MCF 10A (cell line): ENCODE results near the gene EIF1AD. TPM values are rescaled to one million over a fixed set of nuclear protein-coding genes. Genes with fewer than 3 reads are reported as not detected.

Experiments used
- BruUV-seq: library from RNA; stranded (reverse); fragments of 400-500 nt; replicated peaks from 2 replicates; lab custom pipeline; 2021; lab: Mats Ljungman, UMichigan
- CTCF ChIA-PET: fragments of 300-600 bp; sonication (Branson Sonifier 250); formaldehyde crosslinking; extraction: SDS; loops from one replicate; lab custom pipeline; 2021; ENCODE audit warnings: antibody characterized with exemption, inconsistent platforms; lab: Yijun Ruan, JAX
- POLR2A ChIA-PET: fragments of 300-600, 350-650 bp; sonication (Branson Sonifier 250); formaldehyde crosslinking; extraction: SDS; loops from one replicate; lab custom pipeline; 2020; ENCODE audit warnings: antibody characterized with exemption, inconsistent platforms; lab: Yijun Ruan, JAX
- DNase-seq: peaks from one replicate; pipeline ENCODE4 v3.0.0-alpha.2; 2018; ENCODE audit not compliant: unreplicated experiment
- H3K27ac Mint-ChIP-seq: one replicate; pipeline ENCODE4 v1.8.0; 2022; ENCODE audit warnings: mild to moderate bottlenecking, low read depth, mixed read lengths; ENCODE audit not compliant: unreplicated experiment
- H3K27me3 Mint-ChIP-seq: one replicate; pipeline ENCODE4 v1.8.0; 2022; ENCODE audit warnings: mixed read lengths; ENCODE audit not compliant: insufficient read depth, unreplicated experiment
- H3K36me3 Mint-ChIP-seq: one replicate; pipeline ENCODE4 v1.8.0; 2022; ENCODE audit warnings: mild to moderate bottlenecking, moderate library complexity, mixed read lengths; ENCODE audit not compliant: insufficient read depth, unreplicated experiment
- H3K4me1 Mint-ChIP-seq: one replicate; pipeline ENCODE4 v1.8.0; 2022; ENCODE audit warnings: mixed read lengths; ENCODE audit not compliant: insufficient read depth, unreplicated experiment
- H3K4me3 Mint-ChIP-seq: one replicate; pipeline ENCODE4 v1.8.0; 2022; ENCODE audit warnings: mild to moderate bottlenecking, moderate library complexity, mixed read lengths; ENCODE audit not compliant: unreplicated experiment
- H3K9me3 Mint-ChIP-seq: one replicate; pipeline ENCODE4 v1.8.0; 2022; ENCODE audit warnings: mixed read lengths; ENCODE audit not compliant: unreplicated experiment
- intact Hi-C: fragments of 100-400 bp; cut with micrococcal nuclease; formaldehyde crosslinking; loops from 2 replicates; pipeline ENCODE4 v1.14.1; 2022
- total RNA-seq: library from RNA; stranded (reverse); gene quantifications from 2 replicates; pipeline ENCODE4 v1.2.3, GENCODE V29; 2022
- TF ChIP-seq, protein P1 (sequence below): fragments of 200-600 bp; IDR thresholded peaks from one replicate; pipeline ENCODE4 v1.8.0; 2022; ENCODE audit warnings: antibody characterized with exemption, mild to moderate bottlenecking; ENCODE audit not compliant: unreplicated experiment

Gene EIF1AD
- total RNA-seq, 1 experiment from 2014 or later = 21.7 TPM

GRCh38 chr11:65987336-65987735, 14.6 kb downstream of the EIF1AD start:
- H3K4me3 Mint-ChIP-seq = no peak overlapping the region
- TF ChIP-seq, protein P1, sequence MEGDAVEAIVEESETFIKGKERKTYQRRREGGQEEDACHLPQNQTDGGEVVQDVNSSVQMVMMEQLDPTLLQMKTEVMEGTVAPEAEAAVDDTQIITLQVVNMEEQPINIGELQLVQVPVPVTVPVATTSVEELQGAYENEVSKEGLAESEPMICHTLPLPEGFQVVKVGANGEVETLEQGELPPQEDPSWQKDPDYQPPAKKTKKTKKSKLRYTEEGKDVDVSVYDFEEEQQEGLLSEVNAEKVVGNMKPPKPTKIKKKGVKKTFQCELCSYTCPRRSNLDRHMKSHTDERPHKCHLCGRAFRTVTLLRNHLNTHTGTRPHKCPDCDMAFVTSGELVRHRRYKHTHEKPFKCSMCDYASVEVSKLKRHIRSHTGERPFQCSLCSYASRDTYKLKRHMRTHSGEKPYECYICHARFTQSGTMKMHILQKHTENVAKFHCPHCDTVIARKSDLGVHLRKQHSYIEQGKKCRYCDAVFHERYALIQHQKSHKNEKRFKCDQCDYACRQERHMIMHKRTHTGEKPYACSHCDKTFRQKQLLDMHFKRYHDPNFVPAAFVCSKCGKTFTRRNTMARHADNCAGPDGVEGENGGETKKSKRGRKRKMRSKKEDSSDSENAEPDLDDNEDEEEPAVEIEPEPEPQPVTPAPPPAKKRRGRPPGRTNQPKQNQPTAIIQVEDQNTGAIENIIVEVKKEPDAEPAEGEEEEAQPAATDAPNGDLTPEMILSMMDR = no peak
- BruUV-seq = no TSS peak
- H3K27ac Mint-ChIP-seq = peak overlapping the region; percentile 7
- DNase-seq = no peak
- H3K9me3 Mint-ChIP-seq = no peaks in the 10 kb centered on the region
- H3K4me1 Mint-ChIP-seq = peaks cover 5% of the 10 kb centered on the region
- intact Hi-C loops = no loop called here
- POLR2A ChIA-PET = interaction anchor here (1.5 kb wide), 1 partner anchor 103 kb away, joined by 8 read pairs; no protein-coding TSS in a partner anchor
- CTCF ChIA-PET = interaction anchor here (1.2 to 12.8 kb wide), 5 partner anchors 8 to 275 kb away, joined by 3 to 203 read pairs (median 5); partner anchors contain the start of genes CCDC85B, FIBP, KAT5 and MUS81
- peaks cover 14% of the 10 kb centered on the region for H3K36me3 Mint-ChIP-seq
- no peaks in the 10 kb centered on the region for H3K27me3 Mint-ChIP-seq

GRCh38 chr11:65983589-65983987, 18.4 kb downstream of the EIF1AD start:
- Mint-ChIP-seq H3K36me3 (peaks cover 27% of the 10 kb centered on the region), H3K4me3 (no peak overlapping the region), H3K27ac (no peak overlapping the region), H3K9me3 (no peaks in the 10 kb centered on the region), H3K4me1 (no peaks in the 10 kb centered on the region), H3K27me3 (no peaks in the 10 kb centered on the region)
- intact Hi-C loops = no loop called here
- TF ChIP-seq, protein P1 = no peak
- no TSS peak for BruUV-seq
- DNase-seq = no peak
- ChIA-PET CTCF (interaction anchor here (0.5 to 12.8 kb wide), 4 partner anchors 11 to 97 kb away, joined by 3 to 203 read pairs (median 3); partner anchors contain the start of genes CCDC85B and FIBP), POLR2A (interaction anchor here (0.6 kb wide), 1 partner anchor 264 kb away, joined by 3 read pairs; no protein-coding TSS in a partner anchor)

DNA sequence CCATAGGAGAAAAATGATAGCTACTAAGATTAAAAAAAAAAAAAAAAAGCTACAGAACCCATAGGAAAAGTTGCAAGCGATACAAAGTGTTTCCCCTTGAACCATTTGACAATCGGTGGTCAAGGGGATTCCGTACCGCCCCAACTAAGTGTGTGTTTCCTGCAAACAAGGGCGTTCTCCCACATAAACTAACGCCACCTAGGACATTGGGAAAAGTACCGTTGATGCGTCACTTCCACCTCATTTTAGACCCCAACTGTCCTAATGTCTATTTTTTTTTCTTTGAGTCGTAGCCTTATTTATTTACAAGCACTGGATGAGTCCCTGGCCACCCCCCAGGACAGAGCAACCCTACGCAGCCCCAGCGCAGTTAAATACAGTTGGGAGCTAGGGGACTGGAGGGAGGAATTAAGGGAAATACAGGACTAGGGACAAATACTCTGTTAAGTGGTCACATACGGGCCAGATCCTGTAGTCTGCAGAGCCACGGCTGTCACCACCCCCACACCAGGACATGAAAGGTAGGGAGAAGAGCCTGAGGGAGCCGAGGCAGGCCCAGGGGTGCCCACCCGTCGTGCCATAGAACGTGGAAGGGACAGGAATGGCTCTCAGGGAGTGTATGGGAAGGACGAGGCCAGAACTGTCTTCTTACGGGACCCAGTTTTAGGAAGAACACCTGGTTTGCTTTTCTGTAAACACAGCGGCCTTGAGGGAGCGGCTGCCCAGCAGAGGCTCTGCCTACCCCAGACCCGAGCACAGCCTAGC, 19.0 kb downstream of the EIF1AD start:
- ChIA-PET CTCF (interaction anchor here (0.5 to 12.8 kb wide), 3 partner anchors 10 to 96 kb away, joined by 3 to 203 read pairs (median 3); partner anchors contain the start of genes CCDC85B and FIBP), POLR2A (interaction anchor here (0.7 kb wide), 1 partner anchor 131 kb away, joined by 3 read pairs; no protein-coding TSS in a partner anchor)
- Mint-ChIP-seq H3K4me3 (no peak overlapping the region), H3K27me3 (no peaks in the 10 kb centered on the region), H3K27ac (no peak overlapping the region), H3K36me3 (peaks cover 27% of the 10 kb centered on the region), H3K9me3 (no peaks in the 10 kb centered on the region), H3K4me1 (no peaks in the 10 kb centered on the region)
- intact Hi-C loops = no loop called here
- BruUV-seq = TSS peak; percentile 21
- TF ChIP-seq, protein P1 = no peak
- DNase-seq = no peak
